HEK293 (cell line): ENCODE results near the gene ACKR4.

Experiments
- MYNN ChIP-seq: fragments of 450-650 bp; formaldehyde crosslinking; IDR thresholded peaks from 2 replicates; pipeline ENCODE4 v1.5.1; 2016; ENCODE audit warnings: missing biosample characterization, missing genetic modification characterization, borderline replicate concordance
- ZBTB8A ChIP-seq: fragments of 450-650 bp; formaldehyde crosslinking; IDR thresholded peaks from 2 replicates; pipeline ENCODE4 v1.5.1; 2016; ENCODE audit warnings: missing biosample characterization, missing genetic modification characterization
- ZFHX2 ChIP-seq: fragments of 450-650 bp; formaldehyde crosslinking; conservative IDR thresholded peaks from 2 replicates; pipeline ENCODE4 v1.5.1; 2016; ENCODE audit warnings: missing biosample characterization, missing genetic modification characterization
- ZNF2 ChIP-seq: fragments of 450-650 bp; formaldehyde crosslinking; IDR thresholded peaks from 2 replicates; pipeline ENCODE4 v1.5.1; 2016; ENCODE audit warnings: missing biosample characterization, missing genetic modification characterization
- ZNF23 ChIP-seq: fragments of 450-650 bp; formaldehyde crosslinking; IDR thresholded peaks from 2 replicates; pipeline ENCODE4 v1.5.1; 2016; ENCODE audit warnings: missing biosample characterization, missing genetic modification characterization, borderline replicate concordance
- ZNF239 ChIP-seq: fragments of 450-650 bp; formaldehyde crosslinking; IDR thresholded peaks from 2 replicates; pipeline ENCODE4 v1.5.1; 2016; ENCODE audit warnings: missing biosample characterization, missing genetic modification characterization
- ZNF24 ChIP-seq: fragments of 450-650 bp; formaldehyde crosslinking; IDR thresholded peaks from 2 replicates; pipeline ENCODE4 v1.5.1; 2016; ENCODE audit warnings: missing biosample characterization, missing genetic modification characterization
- ZNF530 ChIP-seq: fragments of 450-650 bp; formaldehyde crosslinking; IDR thresholded peaks from 2 replicates; pipeline ENCODE4 v1.5.1; 2016; ENCODE audit warnings: low read depth, missing biosample characterization, missing genetic modification characterization
- ZNF555 ChIP-seq: fragments of 450-650 bp; formaldehyde crosslinking; conservative IDR thresholded peaks from 2 replicates; pipeline ENCODE4 v1.5.1; 2017; ENCODE audit warnings: missing biosample characterization, mild to moderate bottlenecking, missing genetic modification characterization, inconsistent platforms
- TF ChIP-seq, protein P1 (sequence below): fragments of 450-650 bp; formaldehyde crosslinking; IDR thresholded peaks from 2 replicates; pipeline ENCODE4 v1.5.1; 2016; ENCODE audit warnings: missing biosample characterization, missing genetic modification characterization
- TF ChIP-seq, protein P2 (sequence below): fragments of 450-650 bp; formaldehyde crosslinking; IDR thresholded peaks from 2 replicates; pipeline ENCODE4 v1.5.1; 2016; ENCODE audit warnings: missing biosample characterization, missing genetic modification characterization
- TF ChIP-seq, protein P3 (sequence below): fragments of 450-650 bp; formaldehyde crosslinking; IDR thresholded peaks from 2 replicates; pipeline ENCODE4 v1.5.1; 2016; ENCODE audit warnings: missing biosample characterization, missing genetic modification characterization

DNA sequence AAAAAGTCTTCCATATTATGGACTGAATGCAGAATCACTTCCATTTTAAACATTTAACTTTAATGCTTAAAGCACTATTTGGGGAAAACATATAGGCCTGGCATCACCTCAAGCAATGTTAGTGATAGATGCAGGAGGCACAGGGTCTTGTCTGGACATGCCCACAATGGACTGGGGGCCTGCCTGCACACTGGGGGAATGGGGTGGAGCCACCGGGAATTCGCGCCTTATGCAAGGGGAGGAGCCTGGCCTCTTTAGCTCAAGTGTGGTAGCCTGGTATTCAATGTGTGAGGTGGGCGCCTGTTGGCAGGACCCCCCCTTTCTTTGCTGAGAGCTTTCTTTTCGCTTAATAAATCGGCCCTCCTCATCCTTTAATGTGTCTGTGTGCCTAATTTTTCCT lies 29.9 kb downstream of the ACKR4 start:
- no peak for TF ChIP-seq MYNN
- no peak for TF ChIP-seq ZNF530 (tag by site-specific recombination)
- TF ChIP-seq ZNF555 (tag by site-specific recombination), result no peak
- TF ChIP-seq ZNF239, result no peak
- no peak for TF ChIP-seq ZNF23
- TF ChIP-seq, protein P1, sequence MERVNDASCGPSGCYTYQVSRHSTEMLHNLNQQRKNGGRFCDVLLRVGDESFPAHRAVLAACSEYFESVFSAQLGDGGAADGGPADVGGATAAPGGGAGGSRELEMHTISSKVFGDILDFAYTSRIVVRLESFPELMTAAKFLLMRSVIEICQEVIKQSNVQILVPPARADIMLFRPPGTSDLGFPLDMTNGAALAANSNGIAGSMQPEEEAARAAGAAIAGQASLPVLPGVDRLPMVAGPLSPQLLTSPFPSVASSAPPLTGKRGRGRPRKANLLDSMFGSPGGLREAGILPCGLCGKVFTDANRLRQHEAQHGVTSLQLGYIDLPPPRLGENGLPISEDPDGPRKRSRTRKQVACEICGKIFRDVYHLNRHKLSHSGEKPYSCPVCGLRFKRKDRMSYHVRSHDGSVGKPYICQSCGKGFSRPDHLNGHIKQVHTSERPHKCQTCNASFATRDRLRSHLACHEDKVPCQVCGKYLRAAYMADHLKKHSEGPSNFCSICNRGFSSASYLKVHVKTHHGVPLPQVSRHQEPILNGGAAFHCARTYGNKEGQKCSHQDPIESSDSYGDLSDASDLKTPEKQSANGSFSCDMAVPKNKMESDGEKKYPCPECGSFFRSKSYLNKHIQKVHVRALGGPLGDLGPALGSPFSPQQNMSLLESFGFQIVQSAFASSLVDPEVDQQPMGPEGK (tag by site-specific recombination), result no peak
- no peak for TF ChIP-seq ZFHX2 (tag by site-specific recombination)
- TF ChIP-seq, protein P2, sequence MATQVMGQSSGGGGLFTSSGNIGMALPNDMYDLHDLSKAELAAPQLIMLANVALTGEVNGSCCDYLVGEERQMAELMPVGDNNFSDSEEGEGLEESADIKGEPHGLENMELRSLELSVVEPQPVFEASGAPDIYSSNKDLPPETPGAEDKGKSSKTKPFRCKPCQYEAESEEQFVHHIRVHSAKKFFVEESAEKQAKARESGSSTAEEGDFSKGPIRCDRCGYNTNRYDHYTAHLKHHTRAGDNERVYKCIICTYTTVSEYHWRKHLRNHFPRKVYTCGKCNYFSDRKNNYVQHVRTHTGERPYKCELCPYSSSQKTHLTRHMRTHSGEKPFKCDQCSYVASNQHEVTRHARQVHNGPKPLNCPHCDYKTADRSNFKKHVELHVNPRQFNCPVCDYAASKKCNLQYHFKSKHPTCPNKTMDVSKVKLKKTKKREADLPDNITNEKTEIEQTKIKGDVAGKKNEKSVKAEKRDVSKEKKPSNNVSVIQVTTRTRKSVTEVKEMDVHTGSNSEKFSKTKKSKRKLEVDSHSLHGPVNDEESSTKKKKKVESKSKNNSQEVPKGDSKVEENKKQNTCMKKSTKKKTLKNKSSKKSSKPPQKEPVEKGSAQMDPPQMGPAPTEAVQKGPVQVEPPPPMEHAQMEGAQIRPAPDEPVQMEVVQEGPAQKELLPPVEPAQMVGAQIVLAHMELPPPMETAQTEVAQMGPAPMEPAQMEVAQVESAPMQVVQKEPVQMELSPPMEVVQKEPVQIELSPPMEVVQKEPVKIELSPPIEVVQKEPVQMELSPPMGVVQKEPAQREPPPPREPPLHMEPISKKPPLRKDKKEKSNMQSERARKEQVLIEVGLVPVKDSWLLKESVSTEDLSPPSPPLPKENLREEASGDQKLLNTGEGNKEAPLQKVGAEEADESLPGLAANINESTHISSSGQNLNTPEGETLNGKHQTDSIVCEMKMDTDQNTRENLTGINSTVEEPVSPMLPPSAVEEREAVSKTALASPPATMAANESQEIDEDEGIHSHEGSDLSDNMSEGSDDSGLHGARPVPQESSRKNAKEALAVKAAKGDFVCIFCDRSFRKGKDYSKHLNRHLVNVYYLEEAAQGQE (tag by site-specific recombination), result no peak
- TF ChIP-seq, protein P3, sequence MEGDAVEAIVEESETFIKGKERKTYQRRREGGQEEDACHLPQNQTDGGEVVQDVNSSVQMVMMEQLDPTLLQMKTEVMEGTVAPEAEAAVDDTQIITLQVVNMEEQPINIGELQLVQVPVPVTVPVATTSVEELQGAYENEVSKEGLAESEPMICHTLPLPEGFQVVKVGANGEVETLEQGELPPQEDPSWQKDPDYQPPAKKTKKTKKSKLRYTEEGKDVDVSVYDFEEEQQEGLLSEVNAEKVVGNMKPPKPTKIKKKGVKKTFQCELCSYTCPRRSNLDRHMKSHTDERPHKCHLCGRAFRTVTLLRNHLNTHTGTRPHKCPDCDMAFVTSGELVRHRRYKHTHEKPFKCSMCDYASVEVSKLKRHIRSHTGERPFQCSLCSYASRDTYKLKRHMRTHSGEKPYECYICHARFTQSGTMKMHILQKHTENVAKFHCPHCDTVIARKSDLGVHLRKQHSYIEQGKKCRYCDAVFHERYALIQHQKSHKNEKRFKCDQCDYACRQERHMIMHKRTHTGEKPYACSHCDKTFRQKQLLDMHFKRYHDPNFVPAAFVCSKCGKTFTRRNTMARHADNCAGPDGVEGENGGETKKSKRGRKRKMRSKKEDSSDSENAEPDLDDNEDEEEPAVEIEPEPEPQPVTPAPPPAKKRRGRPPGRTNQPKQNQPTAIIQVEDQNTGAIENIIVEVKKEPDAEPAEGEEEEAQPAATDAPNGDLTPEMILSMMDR (tag by site-specific recombination), result no peak
- no peak for TF ChIP-seq ZNF24
- TF ChIP-seq ZBTB8A, result no peak
- no peak for TF ChIP-seq ZNF2 (tag by site-specific recombination)
